NCI-H446 treated with DMSO at 0.1 percent for 48 hours (cell line): Measurements from ENCODE around the gene KIFBP.
"Not testable (repeated sequence)": the region's sequence is repeated elsewhere in the genome, so short reads cannot be mapped to it uniquely, and the experiment has no call there.

Source experiments
- DNase-seq: peaks from one replicate; lab custom pipeline; 2025; lab: John Stamatoyannopoulos, UW

The KIFBP gene

GRCh38 chr10:69005704-69006485 lies 17.3 kb downstream of the KIFBP start:
- no peak for DNase-seq

- no peak for DNase-seq
Observed at GRCh38 chr10:69007260-69007659, 18.7 kb downstream of the KIFBP start.

- DNase-seq: no peak
Observed at GRCh38 chr10:69009360-69009759, 20.8 kb downstream of the KIFBP start.

GRCh38 chr10:69010151-69010640 lies 21.6 kb downstream of the KIFBP start:
- no peak for DNase-seq

GRCh38 chr10:69012778-69013177 lies 24.2 kb downstream of the KIFBP start:
- not testable (repeated sequence) for DNase-seq

GRCh38 chr10:69014171-69014570 lies 25.6 kb downstream of the KIFBP start:
- DNase-seq: no peak

DNA sequence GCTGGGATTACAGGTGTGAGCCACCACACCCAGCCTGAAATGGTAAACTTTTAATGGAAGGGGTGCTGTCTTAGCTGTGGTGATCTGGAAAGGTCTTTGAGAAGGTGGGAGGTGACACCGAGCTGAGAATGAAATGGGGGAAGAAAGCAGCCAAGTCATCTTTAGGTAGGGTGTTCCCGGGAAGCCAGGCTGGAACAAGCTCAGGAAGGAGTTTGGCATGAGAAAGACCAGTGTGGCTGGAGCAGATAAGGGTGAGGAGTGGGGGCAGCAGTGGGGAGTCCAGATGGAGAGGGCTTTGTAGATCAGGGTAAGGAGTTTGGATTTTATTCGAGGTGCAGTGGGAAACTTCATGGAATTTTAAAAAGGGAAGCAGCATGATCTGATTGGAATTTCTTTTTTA lies 30.0 kb downstream of the KIFBP start:
- DNase-seq: no peak

DNA sequence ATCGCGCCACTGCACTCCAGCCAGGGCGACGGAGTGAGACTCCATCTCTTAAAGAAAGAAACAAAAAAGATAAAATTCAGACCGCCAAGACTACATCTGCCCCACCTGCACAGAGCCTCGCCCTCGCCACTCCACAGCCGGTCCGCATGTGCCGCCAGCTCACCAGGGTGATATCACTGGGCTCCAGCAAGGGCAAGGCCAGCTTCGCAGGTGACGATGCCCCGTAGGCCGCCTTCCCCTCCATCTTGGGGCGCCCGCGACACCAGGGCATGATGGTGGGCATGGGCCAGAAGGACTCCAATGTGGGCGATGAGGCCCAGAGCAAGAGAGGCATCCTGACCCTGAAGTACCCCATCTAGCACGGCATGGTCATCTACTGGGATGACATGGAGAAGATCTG lies 34.0 kb downstream of the KIFBP start:
- no peak for DNase-seq

GRCh38 chr10:69025370-69025896 lies 36.8 kb downstream of the KIFBP start:
- no peak for DNase-seq

GRCh38 chr10:69033256-69033655 lies 44.7 kb downstream of the KIFBP start:
- no peak for DNase-seq

- no peak for DNase-seq
Observed at GRCh38 chr10:69037489-69037888, 48.9 kb downstream of the KIFBP start.

DNA sequence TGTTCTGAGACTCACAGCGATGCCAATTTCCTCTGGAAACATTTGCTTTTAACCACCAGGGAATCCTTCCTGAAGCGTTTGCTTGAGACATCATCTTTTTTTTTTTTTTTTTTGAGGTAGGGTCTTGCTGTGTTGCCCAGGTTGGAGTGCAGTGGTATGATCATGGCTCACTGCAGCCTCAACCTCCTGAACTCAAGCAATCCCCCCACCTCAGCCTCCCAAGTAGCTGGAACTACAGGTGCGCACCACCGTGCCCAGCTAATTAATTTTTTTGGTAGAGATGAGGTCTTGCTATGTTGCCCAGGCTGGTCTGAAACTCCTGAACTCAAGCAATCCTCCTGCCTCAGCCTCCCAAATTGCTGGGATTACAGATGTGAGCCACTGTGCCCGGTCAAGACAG lies 52.3 kb downstream of the KIFBP start:
- DNase-seq: not testable (repeated sequence)

GRCh38 chr10:69042417-69042816 lies 53.8 kb downstream of the KIFBP start:
- DNase-seq: no peak

DNA sequence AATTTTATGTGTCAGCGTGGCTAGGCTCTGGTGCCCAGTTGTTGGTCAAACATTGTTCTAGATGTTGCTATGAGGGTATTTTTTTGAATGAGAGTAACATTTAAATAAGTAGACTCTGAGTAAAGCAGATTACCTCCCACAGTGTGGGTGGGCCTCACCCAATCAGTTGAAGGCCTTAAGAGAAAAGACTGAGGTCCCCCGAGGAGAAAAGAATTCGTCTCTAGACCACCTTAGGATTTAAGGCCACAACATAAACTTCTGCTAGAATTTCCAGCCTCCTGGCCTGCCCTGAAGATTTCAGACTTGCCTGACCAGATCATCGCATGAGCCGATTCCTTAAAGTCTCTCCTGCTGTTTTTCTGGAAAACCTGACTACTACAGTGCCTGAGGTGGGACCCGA lies 54.2 kb downstream of the KIFBP start:
- DNase-seq: no peak

DNA sequence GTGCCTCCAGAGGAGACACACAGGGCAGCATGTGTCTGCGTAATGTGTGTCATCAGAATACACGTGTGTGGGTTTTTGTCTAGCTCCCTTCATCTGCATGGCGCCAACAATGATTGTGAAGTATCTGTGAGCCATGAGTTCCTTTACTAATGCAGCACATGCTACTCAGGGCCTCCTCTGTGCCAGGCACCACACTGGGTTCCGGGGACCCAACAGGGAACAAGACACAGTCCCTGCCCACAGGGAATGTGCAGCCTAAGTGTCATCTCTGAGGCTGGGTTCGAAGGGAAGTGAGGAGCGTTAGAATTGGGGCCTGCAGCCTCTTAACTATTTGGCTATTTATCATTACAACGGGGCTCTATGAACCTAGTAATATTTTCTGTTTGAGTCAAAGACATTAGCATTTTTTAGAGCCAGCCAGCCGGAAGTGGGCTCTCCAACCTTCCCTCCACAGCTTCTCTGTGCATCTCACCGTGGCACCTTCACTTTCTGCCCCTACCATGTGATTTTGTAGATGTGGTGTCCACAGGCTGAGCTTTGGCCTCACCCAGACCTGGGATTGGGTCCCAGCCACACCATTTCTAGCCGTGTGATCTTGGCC lies 55.4 kb downstream of the KIFBP start:
- no peak for DNase-seq

- no peak for DNase-seq
Observed at GRCh38 chr10:69044546-69044945, 55.9 kb downstream of the KIFBP start.

GRCh38 chr10:69045441-69046300 lies 57.1 kb downstream of the KIFBP start:
- DNase-seq: no peak

GRCh38 chr10:69047111-69047832 lies 58.7 kb downstream of the KIFBP start:
- no peak for DNase-seq

DNA sequence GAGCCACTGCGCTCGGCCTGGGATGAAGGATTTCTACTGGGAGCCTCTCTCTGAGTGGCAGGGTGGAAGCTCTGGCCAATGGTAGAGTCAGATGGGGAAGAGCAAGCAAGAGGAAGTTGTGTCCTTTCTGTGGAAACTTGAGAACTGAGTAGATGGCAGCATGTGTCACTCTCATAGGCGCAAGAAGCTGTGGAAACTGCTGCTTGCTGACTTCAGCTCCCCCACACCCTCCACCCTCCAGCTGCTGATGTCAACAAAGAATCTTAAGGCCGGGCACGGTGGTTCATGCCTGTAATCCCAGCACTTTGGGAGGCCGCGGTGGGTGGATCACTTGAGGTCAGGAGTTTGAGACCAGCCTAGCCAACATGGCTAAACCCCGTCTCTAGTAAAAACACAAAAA lies 59.5 kb downstream of the KIFBP start:
- DNase-seq: no peak

DNA sequence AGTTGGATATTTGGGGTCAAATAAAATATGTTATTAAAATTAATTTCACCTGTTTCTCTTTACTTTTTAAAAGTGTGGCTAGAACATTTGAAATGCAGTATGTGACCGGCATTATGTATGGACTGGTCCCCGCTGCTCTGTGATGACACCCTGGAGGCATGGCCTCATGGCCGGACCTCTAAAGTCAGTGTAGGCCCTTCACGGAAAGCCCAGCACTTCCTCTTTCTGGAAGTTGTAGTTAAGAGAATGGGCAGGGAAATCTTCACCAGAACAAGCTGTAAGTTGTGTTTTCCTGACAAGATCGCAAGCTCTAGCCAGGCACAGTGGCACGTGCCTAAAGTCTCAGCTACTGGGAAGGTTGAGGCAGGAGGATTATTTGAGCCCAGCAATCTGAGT lies 61.0 kb downstream of the KIFBP start:
- no peak for DNase-seq

- no peak for DNase-seq
Observed at GRCh38 chr10:69051303-69051702, 62.7 kb downstream of the KIFBP start.
